GM19438 (cell line): ENCODE measurements around the gene FOSL1.
"Not testable (repeated sequence)": the region's sequence is repeated elsewhere in the genome, so short reads cannot be mapped to it uniquely, and the experiment has no call there.

Experiments
- ATAC-seq: cut with Tn5 transposase; IDR thresholded peaks from one replicate; pipeline ENCODE4 v1.9.1; 2021; ENCODE audit warnings: low read depth; ENCODE audit not compliant: unreplicated experiment

FOSL1 gene

DNA sequence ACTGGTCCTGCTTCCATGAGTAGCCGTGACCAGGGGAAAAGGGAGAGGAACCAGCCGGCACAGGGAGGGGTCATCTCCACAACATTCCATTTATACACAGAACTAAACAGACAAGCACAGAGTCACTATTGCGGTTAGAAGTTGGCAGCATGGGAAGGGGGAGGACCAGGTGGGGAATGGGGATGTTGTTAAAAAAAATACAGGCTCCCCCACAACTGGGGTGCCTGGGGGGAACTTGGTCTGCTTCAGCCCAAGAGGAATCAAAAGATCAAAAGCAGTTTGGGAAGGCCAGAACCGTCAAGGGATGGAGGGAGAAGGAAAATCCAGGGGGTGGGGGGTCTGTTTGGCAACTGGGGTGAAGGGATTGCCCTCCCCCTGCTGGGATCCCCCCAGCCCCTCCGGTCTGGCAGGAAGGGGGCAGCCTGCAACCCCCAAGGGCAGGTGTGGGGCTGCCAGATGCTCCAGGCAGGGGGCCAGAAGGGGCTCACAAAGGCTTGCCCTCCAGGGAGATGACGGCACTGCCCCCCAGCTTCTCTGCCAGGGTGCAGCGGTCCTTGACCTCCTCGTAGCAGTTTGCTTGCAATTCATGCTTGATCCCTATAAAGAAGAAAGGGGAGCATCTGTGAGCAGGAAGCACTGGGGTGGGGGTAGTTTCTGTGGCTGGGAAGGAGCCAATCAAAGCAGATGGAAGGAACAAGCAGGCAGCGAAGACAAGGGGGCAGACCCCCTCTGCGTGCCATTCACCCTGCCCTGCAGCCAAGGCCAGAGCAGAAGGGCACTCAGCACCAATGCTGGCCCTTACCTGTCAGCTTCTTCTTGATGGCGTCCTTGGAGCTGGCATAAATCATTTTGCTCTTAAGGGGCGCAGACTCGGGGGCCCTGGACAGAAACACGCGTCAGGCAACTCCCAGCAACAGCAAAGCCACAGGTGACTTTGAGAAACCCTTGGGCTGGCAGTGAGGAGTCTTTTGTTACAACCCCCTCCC is 45.0 kb downstream of the FOSL1 start:
- ATAC-seq, result no peak

DNA sequence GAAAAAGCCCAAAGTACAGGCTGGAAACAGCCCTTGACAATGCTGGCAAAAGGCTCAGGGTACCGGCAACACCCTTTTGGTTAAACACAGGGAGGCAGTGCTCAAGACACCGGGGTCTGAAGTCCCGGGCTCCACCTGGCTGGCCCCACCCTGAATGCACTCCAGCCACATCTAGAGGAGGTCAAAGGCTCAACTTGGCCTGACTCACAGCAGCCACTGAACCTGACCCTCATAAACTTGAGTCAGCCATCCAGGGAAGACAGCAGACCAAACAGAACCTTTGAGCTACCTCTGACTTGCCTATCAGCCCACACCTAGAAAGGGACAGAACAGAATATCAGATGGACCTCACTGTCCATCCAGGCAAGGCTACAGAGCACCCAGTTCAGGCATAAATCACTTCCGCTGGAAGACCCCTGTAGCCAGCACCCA is 46.0 kb downstream of the FOSL1 start:
- no peak for ATAC-seq

DNA sequence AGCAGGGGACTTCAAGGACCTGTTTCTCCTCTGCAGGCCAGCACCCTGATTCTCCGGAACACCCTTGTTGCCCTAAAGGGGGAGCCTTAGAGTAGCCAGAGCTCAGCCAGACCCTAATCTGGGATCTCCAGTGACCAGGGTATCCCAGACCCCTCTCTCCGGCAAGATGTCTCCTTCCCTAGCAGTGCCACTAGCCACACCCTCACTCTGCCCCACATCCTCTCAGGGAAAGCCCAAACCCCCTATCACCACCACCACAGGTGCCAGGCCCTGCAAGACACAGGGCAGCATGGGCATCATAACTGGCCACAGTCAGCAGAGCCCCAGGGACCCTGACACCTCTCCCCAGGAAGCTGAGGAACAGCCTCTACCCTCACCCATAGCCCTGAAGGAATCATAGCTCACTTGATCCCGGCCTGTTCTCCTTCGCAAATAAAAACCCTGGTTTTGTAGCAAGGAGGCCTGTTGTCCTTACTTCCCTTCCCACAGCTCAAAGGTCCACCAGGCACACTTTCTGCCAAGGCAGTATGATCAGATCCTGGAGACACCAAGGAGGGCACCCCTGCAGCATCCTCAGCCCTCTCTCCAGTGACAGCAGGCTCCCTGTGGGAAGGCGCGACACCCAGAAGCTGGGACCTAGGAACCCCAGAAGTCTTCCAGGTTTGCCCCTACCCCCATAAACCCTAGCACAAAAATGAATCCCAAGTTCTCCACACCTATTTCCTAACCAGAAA is 46.8 kb downstream of the FOSL1 start:
- no peak for ATAC-seq

DNA sequence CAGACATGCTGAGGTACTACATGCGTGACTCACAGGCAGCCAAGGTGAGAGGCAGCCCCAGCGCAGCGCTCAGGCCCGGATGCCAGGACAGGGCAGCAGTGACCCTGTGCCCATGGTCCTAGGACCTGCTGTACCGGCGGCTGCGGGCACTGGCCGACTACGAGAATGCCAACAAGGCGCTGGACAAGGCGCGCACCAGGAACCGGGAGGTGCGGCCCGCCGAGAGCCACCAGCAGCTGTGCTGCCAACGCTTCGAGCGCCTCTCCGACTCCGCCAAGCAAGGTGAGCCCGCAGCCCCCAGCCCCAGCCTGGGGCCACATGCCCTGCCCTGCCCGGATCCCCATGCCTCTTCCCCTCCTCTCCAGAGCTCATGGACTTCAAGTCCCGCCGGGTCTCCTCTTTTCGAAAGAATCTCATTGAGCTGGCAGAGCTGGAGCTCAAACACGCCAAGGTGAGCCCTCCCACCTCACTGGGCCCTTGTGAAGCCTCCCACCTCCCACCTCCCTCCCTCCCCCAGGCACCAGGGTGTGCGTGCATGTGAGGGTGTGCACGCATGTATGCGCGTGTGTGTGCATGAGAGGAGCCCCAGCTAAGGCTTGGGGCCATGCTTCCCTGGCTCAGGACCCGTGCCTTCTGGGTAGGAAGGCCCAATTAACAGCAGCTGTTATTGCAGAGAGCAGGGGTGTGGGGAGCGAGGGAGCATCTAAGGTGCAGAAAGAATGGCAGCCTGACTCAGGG is 47.5 kb downstream of the FOSL1 start:
- no peak for ATAC-seq

DNA sequence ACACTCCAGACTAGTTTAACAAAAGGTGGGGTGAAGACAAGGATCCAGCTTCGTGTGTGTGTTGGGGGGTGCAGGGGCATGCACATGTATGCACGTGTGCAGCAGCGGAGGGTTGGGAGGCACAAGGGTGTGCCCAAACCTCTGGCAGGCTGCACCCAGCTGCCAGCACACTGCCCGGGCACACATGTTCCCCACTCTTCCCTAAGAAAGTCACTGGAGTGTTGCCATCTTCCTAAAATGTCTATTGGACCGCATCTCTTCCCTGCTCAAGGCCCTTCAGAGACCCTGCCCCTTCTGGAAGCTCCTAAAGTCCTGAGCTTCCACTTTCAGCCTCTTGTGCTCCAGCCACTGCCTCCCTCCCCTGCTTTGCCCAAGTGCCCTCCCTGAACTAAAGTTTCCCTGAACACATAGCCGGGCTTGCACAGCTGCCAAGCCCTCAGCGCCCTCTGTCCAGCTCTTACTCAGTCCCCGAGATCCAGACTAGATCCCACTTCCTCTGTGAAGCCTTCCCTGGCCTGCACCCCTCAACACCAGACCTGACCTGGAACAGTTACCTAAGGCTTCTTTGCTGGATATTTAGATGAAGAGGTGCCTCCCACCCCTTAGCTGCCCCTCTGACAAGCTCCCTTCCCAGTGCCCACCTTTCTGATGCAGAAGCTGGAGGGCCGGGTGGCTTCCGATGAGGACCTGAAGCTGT is 48.2 kb downstream of the FOSL1 start:
- ATAC-seq, result no peak

DNA sequence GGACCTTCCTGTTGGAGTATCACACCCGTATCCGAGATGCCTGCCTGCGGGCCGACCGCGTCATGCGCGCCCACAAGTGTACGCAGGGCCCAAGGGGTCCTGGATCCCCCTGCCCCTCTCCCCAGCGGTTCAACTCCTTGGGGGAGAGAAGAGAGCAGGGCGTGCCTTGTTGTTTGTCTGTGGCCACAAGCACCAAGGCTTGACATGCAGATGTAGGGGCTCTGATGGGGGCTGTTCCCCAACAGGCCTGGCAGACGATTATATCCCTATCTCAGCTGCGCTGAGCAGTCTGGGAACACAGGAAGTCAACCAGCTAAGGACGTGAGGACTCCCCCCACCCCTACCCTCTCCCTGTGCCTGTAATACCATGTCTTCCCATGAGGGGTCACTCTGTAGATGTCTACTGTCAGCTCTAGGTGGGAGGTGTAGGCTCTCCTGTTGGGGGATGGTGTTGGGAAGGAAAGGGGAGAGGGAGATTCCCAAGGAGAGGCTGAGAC is 49.1 kb downstream of the FOSL1 start:
- no peak for ATAC-seq

DNA sequence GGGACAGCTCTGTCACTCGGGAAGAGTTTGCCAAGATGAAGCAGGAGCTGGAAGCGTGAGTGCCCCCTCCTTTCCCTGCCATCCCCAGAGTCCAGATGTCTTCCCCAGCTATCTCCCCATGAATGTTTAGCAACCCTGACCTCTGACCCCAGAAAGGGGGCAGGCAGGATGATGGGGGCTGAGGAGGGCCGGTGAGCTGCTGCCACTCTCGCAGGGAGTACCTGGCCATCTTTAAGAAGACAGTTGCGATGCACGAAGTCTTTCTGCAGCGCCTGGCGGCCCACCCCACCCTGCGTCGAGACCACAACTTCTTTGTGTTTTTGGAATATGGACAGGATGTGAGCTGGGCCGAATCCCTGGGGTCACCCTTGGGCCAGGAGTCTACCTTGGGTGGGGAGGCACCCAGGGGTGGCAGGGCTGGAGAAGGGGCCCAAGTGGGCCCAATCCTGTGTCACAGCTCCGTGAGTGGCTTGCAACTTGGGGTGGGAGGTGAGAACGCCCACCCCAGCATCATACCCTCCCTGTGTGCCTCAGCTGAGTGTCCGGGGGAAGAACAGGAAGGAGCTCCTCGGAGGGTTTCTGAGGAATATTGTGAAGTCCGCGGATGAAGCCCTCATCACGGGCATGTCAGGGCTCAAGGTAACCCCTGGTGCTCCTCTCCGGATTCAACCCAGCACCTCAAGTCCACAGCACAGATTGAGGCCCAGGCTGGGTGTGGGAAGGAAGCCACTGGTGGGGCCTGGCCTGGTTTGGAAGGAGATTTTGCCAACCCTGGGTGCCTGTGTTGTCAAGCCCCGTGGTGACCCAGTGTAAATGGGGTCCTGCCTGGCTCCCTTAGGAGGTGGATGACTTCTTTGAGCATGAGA is 49.7 kb downstream of the FOSL1 start:
- no peak for ATAC-seq

DNA sequence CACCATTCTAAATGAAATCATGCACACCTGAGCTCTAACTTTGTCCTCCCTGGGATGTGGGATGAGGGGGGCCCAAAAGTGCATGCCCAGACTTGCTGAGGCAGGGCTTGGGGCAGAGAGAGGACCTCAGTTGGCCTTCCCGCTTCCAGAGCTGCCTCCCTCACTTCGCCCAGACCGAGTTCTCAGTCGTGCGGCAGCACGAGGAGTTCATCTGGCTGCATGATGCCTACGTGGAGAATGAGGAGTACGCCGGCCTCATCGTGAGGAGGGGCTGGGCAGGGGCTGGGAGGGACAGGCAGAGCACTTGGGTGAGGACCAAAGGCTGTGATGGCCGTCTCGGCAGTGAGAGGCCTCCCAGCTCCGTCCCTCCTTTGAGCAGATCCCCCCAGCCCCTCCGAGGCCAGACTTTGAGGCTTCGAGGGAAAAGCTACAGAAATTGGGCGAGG is 50.4 kb downstream of the FOSL1 start:
- no peak for ATAC-seq

DNA sequence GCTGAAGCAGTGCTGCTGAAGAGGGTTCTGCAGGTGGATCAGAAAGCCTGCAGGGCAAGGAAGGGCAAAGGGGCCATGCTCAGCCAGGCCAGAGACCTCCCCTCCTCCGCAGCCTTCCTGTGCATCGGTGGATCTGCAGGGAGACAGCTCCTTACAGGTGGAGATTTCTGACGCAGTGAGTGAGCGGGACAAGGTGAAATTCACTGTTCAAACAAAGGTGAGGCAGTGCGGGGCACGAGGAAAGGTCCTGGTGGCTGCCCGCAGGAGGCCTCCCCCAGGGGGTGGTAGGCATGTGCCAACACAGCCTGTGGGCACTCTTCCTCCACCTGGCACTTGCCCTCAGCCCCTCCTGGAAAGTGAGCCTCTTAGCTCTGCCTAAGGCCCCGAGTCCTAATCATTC is 50.8 kb downstream of the FOSL1 start:
- no peak for ATAC-seq

DNA sequence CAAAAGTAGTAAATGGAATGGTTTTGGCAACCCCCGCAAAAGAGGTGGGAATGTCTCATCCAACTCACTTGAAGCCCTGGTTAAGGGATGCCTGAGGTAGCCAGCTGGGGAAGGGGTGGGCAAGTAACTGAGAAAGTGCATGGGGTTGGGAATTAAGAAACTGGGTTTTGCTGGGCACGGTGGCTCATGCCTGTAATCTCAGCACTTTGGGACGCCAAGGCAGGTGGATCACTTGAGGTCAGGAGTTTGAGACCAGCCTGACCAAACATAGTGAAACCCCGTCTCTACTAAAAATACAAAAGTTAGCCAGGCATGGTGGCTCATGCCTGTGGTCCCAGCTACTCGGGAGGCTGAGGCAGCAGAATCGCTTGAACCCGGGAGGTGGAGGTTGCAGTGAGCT is 51.5 kb downstream of the FOSL1 start:
- not testable (repeated sequence) for ATAC-seq

DNA sequence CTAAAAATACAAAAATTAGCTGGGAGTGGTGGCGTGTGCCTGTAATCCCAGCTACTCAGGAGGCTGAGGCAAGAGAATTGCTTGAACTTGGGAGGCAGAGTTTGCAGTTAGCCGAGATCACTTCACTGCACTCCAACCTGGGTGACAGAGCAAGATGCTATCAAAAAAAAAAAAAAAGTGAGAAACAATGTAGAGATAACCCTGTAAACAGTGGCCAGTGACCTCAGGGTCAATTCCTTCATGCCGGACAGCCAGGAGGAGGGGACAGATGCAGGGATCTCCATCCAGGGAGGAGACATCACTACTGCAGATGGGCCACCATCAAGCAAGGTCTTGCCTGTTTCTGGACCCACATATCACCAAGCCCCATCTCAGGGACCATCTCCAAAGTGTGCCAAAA is 52.4 kb downstream of the FOSL1 start:
- ATAC-seq, result no peak

DNA sequence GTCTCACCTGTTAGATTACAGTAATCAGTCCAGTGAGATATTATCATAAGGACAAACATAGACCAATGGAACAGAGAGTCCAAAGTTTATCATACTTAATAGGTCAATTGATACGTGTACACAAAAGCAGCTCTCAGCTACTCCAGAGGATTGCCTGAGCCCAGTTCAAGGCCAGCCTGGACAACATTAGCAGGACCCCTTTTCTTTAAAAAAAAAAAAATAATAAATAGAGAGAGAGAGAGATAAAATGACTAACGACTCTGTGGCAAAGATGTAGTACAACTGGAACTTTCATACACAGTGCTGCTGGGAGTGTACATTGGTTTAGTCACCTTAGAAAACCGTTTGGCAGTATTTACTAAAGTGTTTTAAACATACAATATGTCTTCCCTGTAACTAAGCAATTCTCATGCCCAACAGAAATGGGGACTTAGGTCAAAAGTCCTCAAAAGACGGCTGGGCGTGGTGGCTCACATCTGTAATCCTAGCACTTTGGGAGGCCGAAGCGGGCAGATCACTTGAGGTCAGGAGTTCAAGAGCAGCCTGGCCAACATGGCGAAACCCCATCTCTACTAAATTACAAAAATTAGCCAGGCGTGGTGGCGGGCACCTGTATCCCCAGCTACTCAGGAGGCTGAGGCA is 55.8 kb downstream of the FOSL1 start:
- ATAC-seq, result no peak

DNA sequence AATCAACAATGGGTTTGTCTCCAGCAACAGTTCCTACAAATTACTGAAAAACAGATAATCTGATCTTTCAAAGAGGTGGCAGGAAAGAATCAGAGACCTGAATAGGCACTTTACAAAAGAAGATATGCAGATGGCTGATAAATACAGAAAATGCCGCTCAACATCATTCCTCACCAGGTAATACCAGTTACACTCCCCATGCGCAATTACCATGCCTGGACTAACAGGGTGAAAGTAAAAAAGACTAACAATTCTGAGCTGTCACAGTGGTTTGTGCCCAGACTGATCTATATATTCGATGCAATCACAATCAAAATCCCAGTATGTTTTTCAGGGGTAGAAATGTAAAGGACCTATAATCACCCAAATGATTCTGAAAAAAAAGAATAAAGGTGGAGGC is 56.4 kb downstream of the FOSL1 start:
- ATAC-seq, result no peak

DNA sequence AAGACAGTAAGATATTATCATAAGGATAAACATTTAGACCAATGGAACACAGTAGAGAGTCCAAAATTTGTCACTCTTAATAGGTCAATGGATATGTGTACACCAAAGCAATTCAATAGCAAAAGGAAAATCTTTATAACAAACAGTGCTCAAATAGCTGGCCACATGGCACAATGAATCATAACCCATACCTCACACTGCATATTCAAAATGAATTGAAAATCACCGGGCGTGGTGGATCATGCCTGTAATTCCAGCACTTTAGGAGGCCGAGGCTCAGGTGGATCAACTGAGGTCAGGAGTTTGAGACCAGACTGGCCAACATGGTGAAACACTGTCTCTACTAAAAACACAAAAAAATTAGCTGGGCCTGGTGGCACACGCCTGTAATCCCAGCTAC is 58.0 kb downstream of the FOSL1 start:
- no peak for ATAC-seq
